ENCODE results near the gene RALGDS. TPM values are rescaled to one million over a fixed set of nuclear protein-coding genes. Genes with fewer than 3 reads are reported as not detected.

RALGDS gene
- total and polyA plus RNA-seq, 9 of the 15 experiments (the other 6 are each of a cell fraction or from before 2014, with no cell fraction given) = 0.75 to 43.3 (median 27.1) TPM

- TF ChIP-seq BCLAF1 (IDR thresholded peaks at IDR 0.05; ENCODE audit: borderline replicate concordance in 1 of 2, control insufficient read depth in 1 of 2, low read depth in 2 of 2, low read length in 1 of 2) (no peak), ZBED1 (IDR thresholded peaks at IDR 0.05) (no peak), TRIM24 (IDR thresholded peaks at IDR 0.05) (peak in 1 of 2 experiments; percentile 62; a peak in 2 of 4 replicates), GMEB1 (CRISPR knock-in tag; IDR thresholded peaks at IDR 0.05) (no peak), ZNF384 (IDR thresholded peaks at IDR 0.05; ENCODE audit: low read depth, low read length) (no peak), USF2 (CRISPR knock-in tag; IDR thresholded peaks at IDR 0.05) (no peak), MCM3 (IDR thresholded peaks at IDR 0.05) (no peak), HDAC8 (tag; IDR thresholded peaks at IDR 0.05) (no peak), MAFK (IDR thresholded peaks at IDR 0.05; ENCODE audit: low read length) (0 out of 2 replicates have a peak, but pooled peaks have one; percentile 18), FOXM1 (IDR thresholded peaks at IDR 0.05; ENCODE audit: low read depth) (no peak), FOXM1 (CRISPR knock-in tag; IDR thresholded peaks at IDR 0.05; ENCODE audit: low read depth) (no peak), PREB (CRISPR knock-in tag; IDR thresholded peaks at IDR 0.05) (no peak), ELK3 (CRISPR knock-in tag; IDR thresholded peaks at IDR 0.05) (no peak), POLR2H (tag; IDR thresholded peaks at IDR 0.05; ENCODE audit: low read depth) (no peak), DEAF1 (CRISPR knock-in tag; IDR thresholded peaks at IDR 0.05) (peak; percentile 83), DMBX1 (CRISPR knock-in tag; IDR thresholded peaks at IDR 0.05; ENCODE audit: borderline replicate concordance) (0 out of 2 replicates have a peak, but pooled peaks have one; percentile 15), MAX (CRISPR knock-in tag; IDR thresholded peaks at IDR 0.05) (peak; percentile 87)
These were observed 23.3 kb upstream of the RALGDS start (continued) for GRCh38 chr9:133144142-133144903.
